Colon (tissue), 2 donors: Measurements from ENCODE around the gene C2.
"Not testable (repeated sequence)": the region's sequence is repeated elsewhere in the genome, so short reads cannot be mapped to it uniquely, and the experiment has no call there.

Experiments used
- FAIRE-seq: peaks from 2 replicates; lab custom pipeline; 2012; peaks lifted over from hg19 to GRCh38; lab: Jason Lieb, UNC
- donor health status: control.
- donor health status: control.

C2 gene

GRCh38 chr6:31899215-31899614 is 28.3 kb upstream of the C2 start:
- no peak for FAIRE-seq

GRCh38 chr6:31899882-31900722 is 27.4 kb upstream of the C2 start:
- FAIRE-seq, result no peak

- no peak for FAIRE-seq
These were observed 26.6 kb upstream of the C2 start for GRCh38 chr6:31900917-31901414.

GRCh38 chr6:31901415-31901952 is 26.0 kb upstream of the C2 start:
- no peak for FAIRE-seq

GRCh38 chr6:31901953-31902643 is 25.4 kb upstream of the C2 start, which contains the start of gene ZBTB12:
Gene ZBTB12, minus strand, starts transcription at chr6:31902086. Its CDS starts 781 bp downstream, at chr6:31901305.
- FAIRE-seq, result no peak

- FAIRE-seq, result no peak
These were observed 23.6 kb upstream of the C2 start for GRCh38 chr6:31903957-31904356.

GRCh38 chr6:31905041-31905440 is 22.5 kb upstream of the C2 start:
- FAIRE-seq, result no peak

- no peak for FAIRE-seq
These were observed 21.4 kb upstream of the C2 start for GRCh38 chr6:31906122-31906521.

GRCh38 chr6:31906727-31907126 is 20.8 kb upstream of the C2 start:
- not testable (repeated sequence) for FAIRE-seq

- FAIRE-seq, result no peak
These were observed 20.2 kb upstream of the C2 start for GRCh38 chr6:31907158-31907813.

- not testable (repeated sequence) for FAIRE-seq
These were observed 19.3 kb upstream of the C2 start for GRCh38 chr6:31908255-31908654.

GRCh38 chr6:31908791-31909190 is 18.7 kb upstream of the C2 start:
- FAIRE-seq, result no peak

- not testable (repeated sequence) for FAIRE-seq
These were observed 18.2 kb upstream of the C2 start for GRCh38 chr6:31909298-31909697.

GRCh38 chr6:31911826-31912585 is 15.5 kb upstream of the C2 start:
- FAIRE-seq, result no peak

- no peak for FAIRE-seq
These were observed 12.2 kb upstream of the C2 start for GRCh38 chr6:31915351-31915750.

- no peak for FAIRE-seq
These were observed 11.8 kb upstream of the C2 start for GRCh38 chr6:31915756-31916155.

- no peak for FAIRE-seq
These were observed 9.3 kb upstream of the C2 start for GRCh38 chr6:31918069-31918720.

GRCh38 chr6:31919624-31920303 is 7.8 kb upstream of the C2 start:
- no peak for FAIRE-seq

- no peak for FAIRE-seq
These were observed 6.7 kb upstream of the C2 start for GRCh38 chr6:31920811-31921210.

- FAIRE-seq, result no peak
These were observed 4.6 kb upstream of the C2 start for GRCh38 chr6:31922942-31923341.
